Stimulated activated CD4-positive, alpha-beta T cell treated with anti-CD3 and anti-CD28 coated beads, TNF-alpha, amount 100 ng/mL, for 1 hour (primary cell): ENCODE measurements around the gene OR8K5.
"Not testable (repeated sequence)": the region's sequence is repeated elsewhere in the genome, so short reads cannot be mapped to it uniquely, and the experiment has no call there.

Source experiments
- DNase-seq, 3 donors: peaks; one replicate each; pipeline ENCODE4 v3.0.0-alpha.2; 2020; ENCODE audit warnings: low read depth in 3 of 3, low spot score in 1 of 3

OR8K5 gene, protein sequence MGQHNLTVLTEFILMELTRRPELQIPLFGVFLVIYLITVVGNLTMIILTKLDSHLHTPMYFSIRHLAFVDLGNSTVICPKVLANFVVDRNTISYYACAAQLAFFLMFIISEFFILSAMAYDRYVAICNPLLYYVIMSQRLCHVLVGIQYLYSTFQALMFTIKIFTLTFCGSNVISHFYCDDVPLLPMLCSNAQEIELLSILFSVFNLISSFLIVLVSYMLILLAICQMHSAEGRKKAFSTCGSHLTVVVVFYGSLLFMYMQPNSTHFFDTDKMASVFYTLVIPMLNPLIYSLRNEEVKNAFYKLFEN

DNA sequence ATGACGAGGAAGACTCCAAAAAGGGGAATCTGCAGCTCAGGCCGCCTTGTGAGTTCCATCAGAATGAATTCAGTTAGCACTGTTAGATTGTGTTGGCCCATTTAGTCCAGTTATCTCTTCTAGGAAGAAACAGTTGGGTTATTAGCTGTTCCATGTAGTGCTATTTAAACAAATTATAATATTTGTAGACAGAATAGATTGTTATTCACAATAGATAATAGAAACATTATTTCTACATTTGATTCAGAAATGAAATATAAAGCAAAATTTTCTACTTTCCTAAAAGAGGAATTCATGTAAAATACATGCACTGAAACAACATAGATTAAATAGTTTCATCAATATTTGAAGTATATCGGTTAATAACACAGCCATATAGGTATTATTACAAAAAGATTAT is at the start of gene OR8K5:
OR8K5 (minus strand) TSS at position 101 of the 400 bp plus-strand sequence; CDS start at position 101, 0 bp downstream.
- DNase-seq: no peak

DNA sequence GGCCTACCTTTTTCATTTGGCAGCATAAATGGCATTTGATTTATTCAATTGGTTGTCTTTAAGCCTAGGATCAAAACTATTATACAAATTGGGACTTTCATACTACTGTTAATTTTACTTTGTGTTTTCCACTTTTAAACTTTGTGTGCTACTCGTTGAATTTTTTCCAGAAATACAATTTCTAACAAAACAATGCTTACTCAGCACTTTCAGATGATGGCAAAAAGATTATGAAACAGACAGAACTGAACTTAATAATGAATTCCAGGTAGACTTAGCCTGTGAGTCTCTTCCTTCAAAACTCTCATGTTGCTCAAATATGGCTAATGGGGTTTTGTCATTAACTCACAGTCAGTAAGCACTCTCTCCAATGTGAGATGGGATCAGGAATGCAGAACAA is 47.7 kb upstream of the OR8K5 start:
- DNase-seq: no peak

DNA sequence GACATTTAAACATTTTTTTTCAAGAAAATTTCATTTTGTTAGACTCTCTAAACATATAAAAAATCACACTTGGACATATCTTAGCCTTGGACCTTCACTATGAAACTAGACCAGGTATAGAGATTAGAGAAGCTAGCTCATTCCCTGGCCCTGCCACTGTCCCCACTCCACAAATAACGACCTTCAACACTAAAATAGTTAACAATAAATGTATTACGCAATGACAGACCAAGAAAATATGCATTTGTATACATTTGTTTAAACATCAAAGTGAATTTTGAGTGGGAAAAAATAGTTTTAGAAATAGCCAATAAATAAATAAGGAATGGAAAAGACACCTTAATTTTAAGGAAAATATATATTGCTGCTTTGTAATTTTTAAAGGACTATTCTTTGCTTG is 37.2 kb upstream of the OR8K5 start:
- no peak for DNase-seq

DNA sequence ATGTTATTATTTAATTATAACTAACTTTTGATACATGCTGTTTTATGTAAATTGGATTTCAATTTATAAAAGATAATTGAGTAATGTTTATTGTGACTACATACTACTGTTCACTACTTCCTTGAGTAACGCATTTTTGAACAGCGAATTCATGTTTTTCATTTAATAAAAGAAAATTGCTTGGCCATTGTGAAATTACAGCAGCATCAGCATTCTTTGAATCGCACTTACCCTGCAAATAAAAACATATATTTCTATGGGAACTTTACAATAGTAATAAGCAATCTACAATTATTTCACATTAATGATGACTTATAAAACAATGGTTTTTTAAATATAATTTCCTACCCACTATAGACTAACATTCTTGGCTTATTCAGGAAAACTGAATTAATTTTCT is 36.6 kb upstream of the OR8K5 start:
- no peak for DNase-seq

DNA sequence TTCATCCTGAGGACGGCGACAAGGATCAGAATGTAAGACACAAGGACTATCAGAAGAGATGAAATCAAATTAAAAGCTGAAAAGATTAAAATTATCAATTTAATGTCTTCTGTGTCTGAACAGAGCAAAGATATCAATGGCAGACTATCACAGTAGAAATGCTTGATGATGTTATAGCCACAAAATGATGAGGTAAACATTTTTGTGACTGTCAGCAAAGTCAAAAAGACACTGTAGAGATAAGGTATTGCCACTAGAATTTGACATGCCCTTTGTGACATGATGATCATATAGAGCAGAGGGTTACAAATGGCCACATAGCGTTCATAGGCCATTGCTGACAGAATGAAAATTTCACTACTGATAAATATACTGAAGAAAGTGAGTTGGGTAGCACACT is 28.5 kb upstream of the OR8K5 start:
- no peak for DNase-seq

DNA sequence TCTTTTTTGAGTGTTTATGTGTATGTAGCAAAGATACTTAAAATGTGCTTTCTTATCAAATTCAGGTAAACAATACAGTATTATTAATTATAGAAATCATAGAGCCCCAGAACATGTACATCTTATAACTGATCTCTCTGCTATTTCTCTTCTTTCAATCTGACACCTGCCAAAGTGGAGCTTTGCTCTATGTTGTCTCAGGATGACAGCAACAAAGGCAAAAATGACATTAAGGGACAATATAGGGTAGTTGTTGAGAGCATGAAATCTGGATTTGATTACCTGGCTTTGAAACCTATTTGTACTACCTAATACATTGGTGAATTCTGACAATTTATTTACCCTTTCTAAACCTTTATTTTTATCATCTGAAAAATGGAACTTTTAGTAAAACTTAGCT is 23.3 kb upstream of the OR8K5 start:
- no peak for DNase-seq

DNA sequence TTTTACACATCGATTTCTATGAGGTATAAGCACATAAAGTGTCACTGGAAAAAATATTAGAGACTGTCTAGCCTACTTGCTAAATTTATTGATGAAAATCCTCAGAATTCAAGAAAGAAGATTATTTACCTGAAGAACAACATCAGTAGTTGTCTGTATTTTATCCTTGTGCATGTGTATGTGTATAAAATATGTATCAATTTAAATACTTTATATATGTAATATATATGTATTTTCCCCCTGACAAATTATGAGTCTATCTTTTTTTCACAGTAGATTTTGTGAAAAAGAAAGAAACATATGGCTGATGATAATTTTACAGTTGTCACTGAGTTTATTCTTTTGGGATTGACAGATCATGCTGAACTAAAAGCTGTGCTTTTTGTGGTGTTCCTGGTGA is 16.2 kb upstream of the OR8K5 start, which contains the start of gene OR5J2:
OR5J2 (plus strand) TSS at position 301 of the 400 bp plus-strand sequence; CDS start at position 301, 0 bp downstream.
- no peak for DNase-seq

DNA sequence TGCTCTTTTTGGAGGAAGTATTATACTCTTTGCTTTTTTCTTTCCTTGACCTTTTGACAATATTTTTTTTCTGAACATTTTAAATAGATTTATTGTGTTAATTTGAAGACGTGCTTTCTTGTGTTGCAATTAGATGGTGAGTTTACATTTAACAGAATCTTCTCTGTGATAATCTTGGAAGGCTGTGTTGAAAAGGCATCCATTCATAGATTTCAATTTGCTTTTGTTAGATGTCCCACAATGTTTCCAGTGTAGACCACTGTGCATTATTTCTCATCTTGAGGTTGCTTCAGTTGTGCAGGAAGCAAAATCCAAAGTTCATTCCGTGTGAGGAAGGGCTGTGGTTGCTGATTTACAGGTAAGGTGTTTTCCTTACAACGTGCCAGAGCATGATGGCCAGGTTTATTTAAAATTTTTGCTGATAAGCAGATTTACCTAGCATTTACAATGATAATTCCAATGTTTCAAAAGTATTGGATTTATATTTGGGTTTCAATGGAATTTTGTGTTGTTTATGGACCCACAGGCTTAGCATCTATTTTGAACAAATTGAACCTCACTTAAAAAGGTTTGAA is 12.2 kb upstream of the OR8K5 start:
- no peak for DNase-seq

DNA sequence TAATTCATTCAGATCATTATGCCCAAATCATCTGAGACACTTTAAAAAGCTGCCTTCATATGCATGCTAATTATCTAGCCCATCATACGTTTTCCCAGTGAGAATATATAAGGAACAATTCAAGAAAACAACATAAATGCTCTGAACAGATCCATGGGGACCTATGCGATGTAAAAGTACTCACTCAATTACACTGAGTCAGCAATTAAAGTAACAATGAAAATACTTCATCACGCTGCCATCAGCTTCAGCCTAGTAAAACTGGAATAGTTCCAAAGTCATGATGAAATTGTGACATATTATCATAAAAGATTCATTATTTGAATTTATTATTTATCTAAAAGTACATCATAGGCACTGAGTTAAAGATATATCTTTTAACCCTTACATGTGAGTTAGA is 3.7 kb upstream of the OR8K5 start:
- no peak for DNase-seq

DNA sequence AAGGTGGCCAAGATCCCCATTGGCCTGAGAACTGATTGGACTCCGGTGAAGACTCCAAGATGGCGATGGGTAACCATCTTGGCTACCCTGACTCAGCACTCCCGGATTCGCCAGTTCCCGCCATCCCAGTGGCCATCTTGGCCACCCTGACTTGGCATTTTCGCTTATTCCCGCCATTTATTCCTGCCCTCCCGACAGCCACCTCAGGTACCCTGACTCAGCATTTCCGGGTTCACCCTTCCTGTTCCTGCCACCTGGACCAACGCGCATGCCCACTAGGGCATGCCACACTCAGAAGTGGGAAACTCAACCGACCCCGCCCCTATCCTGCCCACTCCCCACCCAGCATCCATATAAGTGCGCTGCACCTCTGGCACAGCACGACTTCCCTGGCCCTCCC is 7.8 kb downstream of the OR8K5 start:
- DNase-seq: no peak

DNA sequence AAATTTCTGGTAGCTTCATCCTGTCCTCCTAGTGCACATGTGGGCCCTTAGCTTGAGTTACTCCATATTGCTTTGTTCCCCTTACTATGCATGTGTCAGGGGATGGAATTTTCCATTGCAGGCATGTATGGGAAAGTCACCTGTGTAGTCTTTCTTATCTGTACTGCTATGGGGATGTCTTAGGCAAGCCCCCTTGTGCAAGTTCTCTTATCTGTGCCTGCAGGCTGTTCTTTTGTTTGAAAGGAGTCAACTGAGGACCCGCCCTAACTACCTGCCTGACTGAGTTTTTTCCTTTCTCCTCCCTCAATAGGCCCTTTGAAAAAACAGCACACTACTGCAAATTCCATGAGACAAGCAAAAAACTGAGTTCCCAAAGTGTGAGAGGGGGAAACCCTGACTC is 8.7 kb downstream of the OR8K5 start:
- no peak for DNase-seq

DNA sequence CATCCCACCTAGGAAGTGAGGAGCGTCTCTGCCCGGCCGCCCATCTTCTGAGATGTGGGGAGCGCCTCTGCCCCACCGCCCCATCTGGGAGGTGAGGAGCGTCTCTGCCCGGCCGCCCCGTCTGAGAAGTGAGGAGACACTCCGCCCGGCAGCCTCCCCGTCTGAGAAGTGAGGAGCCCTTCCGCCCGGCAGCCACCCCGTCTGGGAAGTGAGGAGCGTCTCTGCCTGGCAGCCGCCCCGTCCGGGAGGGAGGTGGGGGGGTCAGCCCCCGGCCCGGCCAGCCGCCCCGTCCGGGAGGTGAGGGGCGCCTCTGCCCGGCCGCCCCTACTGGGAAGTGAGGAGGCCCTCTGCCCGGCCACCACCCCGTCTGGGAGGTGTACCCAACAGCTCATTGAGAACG is 16.4 kb downstream of the OR8K5 start:
- DNase-seq: not testable (repeated sequence)

DNA sequence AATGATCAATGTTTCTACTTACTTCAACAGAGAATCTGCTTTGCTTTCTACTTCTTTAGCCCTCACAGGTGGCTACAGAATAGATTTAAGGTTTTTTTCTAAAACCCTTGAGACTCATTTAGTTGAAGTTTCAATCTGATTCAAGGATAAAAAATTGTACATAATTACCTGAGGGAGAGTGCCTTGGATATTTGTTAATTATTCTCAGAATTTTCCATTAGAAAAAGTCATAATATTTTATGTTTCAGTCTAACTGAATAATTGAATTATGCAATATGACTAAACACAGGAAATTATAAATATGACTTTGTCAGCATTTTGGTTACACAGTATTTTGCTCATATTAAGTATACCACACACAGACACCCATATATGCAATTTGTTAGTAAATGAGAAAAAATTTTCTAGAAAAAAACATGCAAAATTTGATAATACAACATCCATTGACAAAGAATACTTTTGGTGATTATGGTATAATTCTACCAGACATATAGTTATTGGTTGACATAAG is 19.9 kb downstream of the OR8K5 start, which contains the start of gene OR8J3:
OR8J3 (minus strand) TSS at position 51 of the 511 bp plus-strand sequence. CDS start 2,483 bp downstream, outside the sequence.
- no peak for DNase-seq

DNA sequence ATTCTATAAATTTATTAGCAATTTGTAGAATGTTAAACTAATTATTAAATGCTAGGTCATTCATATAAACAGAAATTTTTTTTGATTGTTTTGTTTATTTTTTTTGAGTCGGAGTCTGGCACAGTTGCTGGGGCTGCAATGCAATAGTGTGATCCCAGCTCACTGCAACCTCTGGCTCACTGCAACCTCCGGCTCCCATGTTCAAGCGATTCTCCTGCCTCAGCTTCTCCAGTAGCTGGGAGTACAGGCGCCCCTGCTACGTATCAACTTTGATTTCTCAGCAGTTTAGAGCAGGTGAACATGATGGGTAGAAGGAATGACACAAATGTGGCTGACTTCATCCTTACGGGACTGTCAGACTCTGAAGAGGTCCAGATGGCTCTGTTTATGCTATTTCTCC is 38.0 kb downstream of the OR8K5 start, which contains the start of gene OR8H3:
OR8H3 (plus strand) TSS at position 301 of the 400 bp plus-strand sequence; CDS start at position 301, 0 bp downstream.
- no peak for DNase-seq
